SK-N-MC (cell line): ENCODE measurements around the gene MRPL27.

Experiments
- DNase-seq: peaks from one replicate; pipeline ENCODE4 v3.0.0-alpha.2; 2011; ENCODE audit warnings: low read depth, low spot score
- H3K27ac ChIP-seq: fragments of 200-600 bp; sonication (generic); 2 replicates; pipeline ENCODE4 v1.5.1; 2016; ENCODE audit warnings: mixed run types
- H3K36me3 ChIP-seq: fragments of 200-600 bp; sonication (generic); 2 replicates; pipeline ENCODE4 v1.6.1; 2017; ENCODE audit warnings: antibody characterized with exemption, low read length, mixed read lengths; ENCODE audit not compliant: insufficient read depth
- H3K4me3 ChIP-seq: fragments of 200-600 bp; sonication (generic); 2 replicates; pipeline ENCODE4 v1.5.1; 2016
- H3K9ac ChIP-seq: fragments of 200-600 bp; sonication (generic); 2 replicates; pipeline ENCODE4 v1.8.0; 2017; ENCODE audit warnings: mixed run types, mixed read lengths; ENCODE audit not compliant: insufficient read length
- H3K9me3 ChIP-seq: fragments of 200-600 bp; sonication (generic); 2 replicates; pipeline ENCODE4 v1.6.1; 2017; ENCODE audit warnings: low read depth, mild to moderate bottlenecking, antibody characterized with exemption, low read length, moderate library complexity, mixed read lengths
- EZH2 ChIP-seq: fragments of 200-600 bp; sonication (generic); IDR thresholded peaks from one replicate; pipeline ENCODE4 v1.6.1; 2017; ENCODE audit warnings: antibody characterized with exemption
- FOXP2 ChIP-seq: optimal IDR thresholded peaks from 2 replicates; pipeline ENCODE3; 2011; ENCODE audit warnings: mild to moderate bottlenecking, moderate library complexity; ENCODE audit not compliant: insufficient read depth; ENCODE audit errors: extremely low read length, control extremely low read depth
- POLR2AphosphoS5 ChIP-seq: IDR thresholded peaks from 2 replicates; pipeline ENCODE4 v1.6.1; 2012; ENCODE audit warnings: mild to moderate bottlenecking, low read depth, low read length, borderline replicate concordance

The MRPL27 gene

DNA sequence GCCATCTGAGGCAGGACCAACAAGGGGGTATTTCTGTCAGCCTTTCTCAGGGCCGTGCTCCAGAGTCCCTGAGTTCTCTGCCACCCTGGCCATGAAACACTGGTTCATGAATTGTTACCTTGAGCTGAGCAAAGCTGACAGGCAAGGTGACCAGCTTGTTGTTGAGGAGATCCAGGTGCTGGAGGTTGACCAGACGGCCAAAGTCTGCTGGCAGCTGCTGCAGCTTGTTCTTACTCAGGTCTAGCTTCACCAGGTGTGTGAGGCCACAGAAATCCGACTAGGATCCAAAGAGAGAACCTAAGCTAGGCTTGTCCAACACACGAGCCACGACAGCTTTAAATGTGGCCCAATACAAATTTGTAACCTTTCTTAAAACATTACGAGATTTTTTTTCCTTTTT, 19.6 kb upstream of the MRPL27 start:
- peaks cover 77% of the 10 kb centered on the region for H3K36me3 ChIP-seq
- no peak overlapping the region for H3K9ac ChIP-seq

DNA sequence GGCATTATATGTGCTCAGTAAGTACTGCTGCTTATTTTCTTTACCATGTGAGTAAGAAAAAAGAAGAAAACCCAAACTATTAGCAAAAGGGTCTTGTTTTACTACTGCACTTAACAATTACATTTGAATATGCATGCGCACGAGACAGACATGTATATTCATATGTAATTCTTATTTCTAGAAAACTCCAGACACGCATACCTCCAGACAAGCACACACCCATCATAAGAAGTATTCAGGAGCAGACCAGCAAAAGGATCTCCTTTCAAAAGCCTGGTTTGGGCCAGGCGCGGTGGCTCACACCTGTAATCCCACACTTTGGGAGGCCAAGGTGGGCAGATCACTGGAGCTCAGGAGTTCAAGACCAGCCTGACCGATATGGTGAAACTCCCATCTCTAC, 16.6 kb upstream of the MRPL27 start:
- H3K9me3 ChIP-seq, result no peaks in the 10 kb centered on the region
- no peak for TF ChIP-seq POLR2AphosphoS5
- no peak for TF ChIP-seq EZH2
- no peak for TF ChIP-seq FOXP2

More for the DNA sequence above, 19.6 kb upstream of the MRPL27 start:
- no peak overlapping the region for H3K4me3 ChIP-seq
- DNase-seq, result no peak
- no peaks in the 10 kb centered on the region for H3K9me3 ChIP-seq
- no peak overlapping the region for H3K27ac ChIP-seq
- TF ChIP-seq FOXP2, result no peak
- no peak for TF ChIP-seq EZH2
- no peak for TF ChIP-seq POLR2AphosphoS5

GRCh38 chr17:50388728-50389127, 15.7 kb upstream of the MRPL27 start:
- peaks cover 96% of the 10 kb centered on the region for H3K36me3 ChIP-seq
- no peak for DNase-seq
- no peak for TF ChIP-seq EZH2
- TF ChIP-seq FOXP2, result no peak
- no peak overlapping the region for H3K4me3 ChIP-seq
- no peak overlapping the region for H3K27ac ChIP-seq
- no peak overlapping the region for H3K9ac ChIP-seq
- no peaks in the 10 kb centered on the region for H3K9me3 ChIP-seq

More for the DNA sequence above, 16.6 kb upstream of the MRPL27 start:
- Histone ChIP-seq H3K9ac (no peak overlapping the region), H3K27ac (no peak overlapping the region), H3K4me3 (no peak overlapping the region), H3K36me3 (peaks cover 98% of the 10 kb centered on the region)
- DNase-seq, result no peak

DNA sequence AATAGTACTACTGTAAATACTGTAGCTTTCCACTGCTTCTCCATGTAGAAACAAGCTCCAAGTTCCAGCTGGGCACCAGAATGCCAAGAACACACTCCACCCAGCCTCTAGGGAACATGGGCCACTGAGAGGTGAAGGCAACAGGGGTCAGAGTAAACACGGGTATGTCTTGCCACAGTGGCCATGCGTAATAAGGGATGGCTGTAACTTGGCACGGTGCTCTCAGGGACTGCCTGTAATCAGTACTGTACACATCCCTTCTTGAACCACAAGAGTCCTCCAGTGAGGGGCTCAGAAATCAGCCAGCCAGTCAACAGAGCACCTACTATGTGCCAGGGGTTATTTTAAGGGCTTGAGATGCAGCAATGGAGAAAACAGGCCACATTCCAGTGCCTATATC, 13.5 kb upstream of the MRPL27 start:
- TF ChIP-seq POLR2AphosphoS5, result no peak
- Histone ChIP-seq H3K4me3 (no peak overlapping the region), H3K9ac (no peak overlapping the region), H3K27ac (no peak overlapping the region), H3K36me3 (peaks cover 96% of the 10 kb centered on the region), H3K9me3 (no peaks in the 10 kb centered on the region)
- no peak for DNase-seq

DNA sequence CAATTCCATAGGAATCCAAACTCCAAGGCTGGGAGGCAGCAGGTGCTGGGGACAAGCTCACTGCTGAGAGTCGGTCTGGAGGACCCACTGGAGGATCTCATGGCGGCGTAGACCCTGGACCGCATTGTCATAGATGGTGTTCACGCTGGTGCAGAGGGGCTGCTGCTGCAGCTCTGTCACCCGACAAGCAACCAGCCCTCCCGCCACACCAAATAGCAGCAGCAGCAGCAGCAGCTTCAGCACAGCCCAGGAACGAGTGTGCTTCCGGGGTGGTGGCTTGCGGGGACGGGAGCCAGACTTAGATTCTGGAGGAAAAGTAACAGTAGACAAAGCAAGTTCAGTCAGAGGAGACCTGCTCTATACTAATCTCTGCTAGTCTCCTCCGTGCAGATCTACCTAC, 9.9 kb upstream of the MRPL27 start:
- H3K4me3 ChIP-seq, result no peak overlapping the region
- peaks cover 94% of the 10 kb centered on the region for H3K36me3 ChIP-seq
- TF ChIP-seq EZH2 (no peak), POLR2AphosphoS5 (no peak), FOXP2 (no peak)
- H3K9ac ChIP-seq, result no peak overlapping the region
- no peaks in the 10 kb centered on the region for H3K9me3 ChIP-seq
- no peak for DNase-seq
- no peak overlapping the region for H3K27ac ChIP-seq

- DNase-seq, result no peak
- Histone ChIP-seq H3K9ac (no peak overlapping the region), H3K36me3 (peaks cover 83% of the 10 kb centered on the region), H3K4me3 (no peak overlapping the region), H3K9me3 (no peaks in the 10 kb centered on the region), H3K27ac (no peak overlapping the region)
- TF ChIP-seq POLR2AphosphoS5 (no peak), FOXP2 (no peak)
These were observed 8.9 kb upstream of the MRPL27 start for GRCh38 chr17:50381920-50382319.

DNA sequence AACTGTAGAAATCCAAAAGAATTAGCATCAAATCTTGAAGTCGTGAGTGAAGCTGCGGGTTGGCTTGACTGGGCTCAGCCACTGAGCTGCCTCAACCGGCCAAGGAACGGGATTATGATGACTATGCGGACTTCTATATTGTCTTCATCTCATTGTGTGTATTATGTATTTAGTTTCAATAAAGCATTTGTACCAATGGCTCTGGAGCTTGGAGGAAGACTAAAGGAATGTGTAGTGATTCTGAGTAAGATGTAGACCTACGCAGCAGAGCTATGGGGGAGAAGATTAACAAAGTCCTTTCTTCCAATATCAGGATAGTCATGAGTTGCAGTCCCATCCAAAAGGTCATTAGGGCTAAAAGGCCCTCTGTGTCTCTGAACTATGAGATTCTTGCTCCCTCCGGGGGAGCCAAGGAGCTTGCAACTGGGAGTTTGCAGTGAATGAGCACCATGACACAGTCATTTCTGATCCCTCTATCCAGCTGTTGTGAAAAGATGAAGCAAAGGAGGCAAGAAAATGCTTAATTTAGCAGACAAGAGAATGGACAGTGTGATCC, 8.4 kb upstream of the MRPL27 start:
- Histone ChIP-seq H3K9me3 (no peaks in the 10 kb centered on the region), H3K36me3 (peaks cover 78% of the 10 kb centered on the region), H3K4me3 (no peak overlapping the region), H3K9ac (no peak overlapping the region), H3K27ac (no peak overlapping the region)
- TF ChIP-seq POLR2AphosphoS5, result no peak
- no peak for TF ChIP-seq EZH2
- TF ChIP-seq FOXP2, result no peak
- DNase-seq, result no peak

- Histone ChIP-seq H3K9me3 (no peaks in the 10 kb centered on the region), H3K9ac (no peak overlapping the region), H3K4me3 (no peak overlapping the region), H3K36me3 (peaks cover 70% of the 10 kb centered on the region), H3K27ac (no peak overlapping the region)
- no peak for DNase-seq
- no peak for TF ChIP-seq FOXP2
- TF ChIP-seq EZH2, result no peak
- TF ChIP-seq POLR2AphosphoS5, result 0 out of 2 replicates have a peak, but pooled peaks have one; percentile 15
These were observed 7.6 kb upstream of the MRPL27 start for GRCh38 chr17:50380369-50381259.

- Histone ChIP-seq H3K27ac (no peak overlapping the region), H3K36me3 (peaks cover 65% of the 10 kb centered on the region), H3K9me3 (no peaks in the 10 kb centered on the region), H3K4me3 (no peak overlapping the region), H3K9ac (no peak overlapping the region)
- TF ChIP-seq FOXP2 (no peak), POLR2AphosphoS5 (no peak), EZH2 (no peak)
- no peak for DNase-seq
These were observed 6.6 kb upstream of the MRPL27 start for GRCh38 chr17:50379351-50380132.
